HuH-7.5 (cell line): ENCODE measurements around the gene ZNF764.
A peak's percentile ranks its signal among the peaks of the same experiment; 100 is the strongest.
"Not testable (repeated sequence)": the region's sequence is repeated elsewhere in the genome, so short reads cannot be mapped to it uniquely, and the experiment has no call there.

Experiments
- DNase-seq: peaks from one replicate; pipeline ENCODE4 v3.0.0; 2011; ENCODE audit warnings: low spot score

ZNF764 gene

DNA sequence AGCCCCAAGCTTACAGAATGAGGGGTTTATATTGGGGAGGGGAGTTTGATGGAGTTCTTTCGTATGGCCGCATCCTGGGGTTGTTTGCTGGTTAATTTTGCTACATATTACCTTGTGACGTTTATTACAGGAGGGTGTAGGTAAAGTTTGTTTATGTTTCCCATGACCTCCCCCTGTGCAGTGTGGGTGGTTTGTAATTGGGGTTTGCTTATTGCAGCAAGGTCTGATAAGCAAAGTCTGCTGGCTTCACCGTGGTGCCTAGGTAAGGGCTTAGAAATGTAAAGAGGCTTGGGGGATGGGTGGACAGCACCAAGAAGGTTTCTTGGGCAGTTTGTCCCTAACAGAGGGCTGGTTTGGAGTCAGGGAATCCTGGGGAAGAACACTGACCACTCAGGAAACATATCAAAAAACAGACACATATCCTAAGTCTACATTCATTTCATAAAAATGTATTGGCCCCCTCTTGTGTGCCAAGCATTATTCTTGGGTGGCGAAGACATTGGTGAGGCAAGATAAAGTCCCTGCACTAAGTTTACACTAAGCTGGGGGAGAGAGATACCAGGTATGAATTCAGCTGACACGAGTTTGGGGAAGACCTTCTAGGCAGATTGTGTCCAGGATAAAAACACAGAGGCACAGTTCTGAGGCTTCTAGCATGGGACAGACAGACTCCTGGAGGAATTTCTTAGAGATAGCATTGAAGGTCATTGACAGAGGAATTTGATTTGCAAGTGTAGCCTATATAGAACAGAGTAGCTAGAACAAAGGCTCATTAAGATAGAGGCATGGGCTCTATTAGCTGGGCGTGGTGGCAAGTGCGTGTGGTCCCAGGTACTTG, 9.5 kb downstream of the ZNF764 start:
- DNase-seq: no peak

DNA sequence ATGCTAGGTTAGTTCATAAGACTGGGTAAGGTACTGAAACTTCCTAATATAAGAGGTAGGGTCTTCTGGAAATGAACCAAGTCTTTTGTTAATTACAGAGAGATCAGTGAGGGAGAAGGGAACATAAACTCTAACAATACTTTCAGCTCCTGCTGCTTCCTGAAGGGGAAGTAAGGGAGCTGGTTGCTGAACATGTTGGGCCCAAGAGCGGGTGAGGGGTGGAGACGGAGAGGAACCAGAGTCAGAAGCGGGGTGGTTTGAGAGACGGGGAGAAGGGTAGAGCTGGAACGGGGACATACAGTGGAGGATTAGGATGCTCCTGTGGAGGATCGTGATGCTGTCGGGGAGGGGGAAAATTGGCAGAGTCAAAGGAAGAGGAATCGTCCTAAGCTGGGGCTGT, 12.1 kb downstream of the ZNF764 start:
- DNase-seq: no peak

DNA sequence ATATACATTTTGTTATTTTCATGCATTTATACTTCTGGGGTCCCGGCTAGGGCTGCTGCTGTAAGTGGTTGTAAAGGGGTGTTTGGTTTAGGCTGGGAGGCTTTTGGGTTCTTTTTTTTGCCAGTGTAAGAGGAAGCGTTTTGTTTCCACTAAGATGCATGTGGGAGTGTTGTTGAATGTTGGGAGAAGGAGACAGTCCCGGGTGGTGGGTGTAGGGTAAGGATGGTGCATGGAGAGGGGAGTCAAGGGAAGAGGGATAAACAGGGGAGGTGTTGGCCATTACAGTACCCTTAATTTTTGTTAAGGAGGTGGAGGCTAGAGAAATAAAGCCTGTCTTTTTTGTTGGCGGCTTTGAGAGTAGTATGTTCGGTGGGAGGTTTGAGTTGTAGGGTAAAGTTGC, 15.1 kb downstream of the ZNF764 start:
- no peak for DNase-seq

DNA sequence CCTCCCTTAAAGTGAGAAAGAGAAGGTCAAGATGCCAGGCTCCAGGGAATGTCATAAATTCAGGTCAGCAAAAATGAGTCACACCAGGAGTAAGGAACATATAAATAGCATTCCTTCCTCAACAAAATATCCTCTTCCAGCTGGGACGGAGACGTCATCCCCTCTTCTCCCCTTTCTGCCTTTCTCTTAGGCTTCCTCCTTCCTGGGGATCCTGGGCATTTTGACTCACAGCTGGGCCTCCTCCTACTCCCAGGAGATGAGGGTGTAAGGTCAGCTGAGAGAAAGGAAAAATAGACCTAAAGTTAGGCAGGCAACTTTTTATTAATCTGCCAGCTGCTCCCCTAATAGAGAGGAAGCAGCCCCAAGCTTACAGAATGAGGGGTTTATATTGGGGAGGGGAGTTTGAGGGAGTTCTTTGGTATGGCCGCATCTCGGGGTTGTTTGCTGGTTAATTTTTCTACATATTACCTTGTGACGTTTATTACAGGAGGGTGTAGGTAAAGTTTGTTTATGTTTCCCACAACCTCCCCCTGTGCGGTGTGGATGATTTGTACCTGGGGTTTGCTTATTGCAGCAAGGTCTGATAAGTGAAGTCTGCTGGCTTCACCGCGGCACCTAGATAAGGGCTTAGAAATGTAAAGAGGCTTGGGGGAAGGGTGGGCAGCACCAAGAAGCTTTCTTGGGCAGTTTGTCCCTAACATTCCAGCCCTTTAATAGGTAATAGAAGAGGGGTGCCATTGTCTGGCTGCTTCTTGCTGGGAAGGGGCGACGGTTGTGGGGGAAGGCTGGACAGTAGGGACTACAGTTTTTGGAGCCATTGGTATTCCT, 16.5 kb downstream of the ZNF764 start:
- no peak for DNase-seq

DNA sequence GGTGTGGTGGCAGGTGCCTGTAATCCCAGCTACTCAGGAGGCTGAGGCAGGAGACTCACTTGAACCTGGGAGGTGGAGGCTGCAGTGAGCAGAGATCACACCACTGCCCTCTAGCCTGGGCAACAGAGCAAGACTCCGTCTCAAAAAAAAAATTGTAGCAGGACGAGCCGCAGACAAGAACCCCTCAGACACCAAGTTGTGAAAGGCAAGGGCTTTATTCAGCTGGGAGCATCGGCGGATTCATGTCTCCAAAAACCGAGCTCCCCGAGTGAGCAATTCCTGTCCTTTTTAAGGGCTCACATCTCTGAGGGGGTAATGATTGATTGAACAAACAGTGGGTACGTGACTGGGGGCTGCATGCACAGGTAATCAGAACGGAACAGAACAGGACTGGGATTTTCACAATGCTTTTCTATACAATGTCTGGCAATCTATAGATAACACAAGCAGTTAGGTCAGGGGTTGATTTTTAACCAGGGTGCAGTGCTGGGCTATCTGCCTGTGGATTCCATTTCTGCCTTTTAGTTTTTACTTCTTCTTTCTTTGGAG, 17.2 kb downstream of the ZNF764 start:
- DNase-seq: not testable (repeated sequence)

DNA sequence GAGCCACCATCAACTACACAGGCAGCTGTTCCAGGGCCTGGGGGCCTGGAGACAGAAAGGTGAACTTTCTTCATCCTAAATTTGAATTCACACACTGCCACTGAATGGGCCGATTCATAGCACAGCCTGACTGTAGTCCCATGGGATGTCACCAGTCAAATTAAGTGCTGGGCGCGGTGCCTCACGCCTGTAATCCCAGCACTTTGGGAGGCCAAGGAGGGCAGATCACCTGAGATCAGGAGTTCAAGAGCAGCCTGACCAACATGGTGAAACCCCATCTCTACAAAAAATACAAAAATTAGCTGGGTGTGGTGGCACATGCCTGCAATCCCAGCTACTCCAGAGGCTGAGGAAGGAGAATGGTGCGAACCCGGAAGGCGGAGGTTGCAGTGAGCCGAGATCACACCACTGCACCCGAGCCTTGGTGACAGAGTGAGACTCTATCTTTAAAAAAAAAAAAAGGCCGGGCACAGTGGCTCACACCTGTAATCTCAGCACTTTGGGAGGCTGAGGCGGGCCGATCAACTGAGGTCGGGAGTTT, 18.1 kb downstream of the ZNF764 start:
- not testable (repeated sequence) for DNase-seq

DNA sequence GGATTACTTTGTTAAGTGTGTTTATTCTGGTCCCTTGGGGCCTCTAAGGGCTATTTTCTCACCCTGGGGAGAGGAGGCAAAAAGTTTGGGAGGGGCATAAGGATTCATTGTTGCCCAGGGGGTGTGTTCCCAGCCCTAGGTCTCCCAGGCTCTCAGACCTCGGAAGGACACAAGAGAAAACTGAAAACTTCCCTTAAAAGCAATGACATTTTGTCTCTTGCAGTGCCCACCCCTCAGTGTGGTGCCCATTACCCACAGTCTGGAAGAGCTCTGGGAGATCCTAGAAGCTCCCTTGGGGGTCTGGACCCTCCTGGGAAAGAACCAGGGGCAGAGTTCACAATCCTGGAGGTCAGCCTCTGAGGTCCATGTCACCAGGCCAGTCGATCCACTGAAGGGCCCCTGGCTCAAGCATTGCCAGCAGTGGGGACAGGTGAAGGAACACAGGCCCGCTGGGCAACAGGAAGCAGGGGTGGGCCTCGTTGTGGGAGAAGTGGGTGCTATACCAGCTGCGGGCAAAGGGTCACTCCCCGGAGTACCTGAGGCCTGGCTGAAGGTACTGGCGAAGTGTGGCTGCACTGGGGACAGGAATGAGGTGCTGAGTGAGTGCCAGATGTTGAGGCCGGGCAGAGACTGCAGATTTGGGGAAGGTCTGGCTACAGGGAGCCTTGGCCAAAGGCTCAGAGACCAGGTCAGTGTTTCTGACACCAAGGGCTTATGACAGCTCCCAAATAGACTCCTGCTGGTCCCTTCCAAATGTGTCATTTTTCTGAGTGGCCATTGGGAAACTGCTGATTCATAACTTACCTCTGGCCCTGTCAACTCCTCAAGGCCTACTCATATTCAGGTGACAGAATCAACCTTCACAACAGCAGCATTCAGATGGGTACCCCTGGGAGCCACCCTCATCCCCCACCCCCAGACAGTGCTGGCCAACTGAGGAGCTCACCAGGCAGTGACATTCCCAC, 18.9 kb downstream of the ZNF764 start:
- no peak for DNase-seq

DNA sequence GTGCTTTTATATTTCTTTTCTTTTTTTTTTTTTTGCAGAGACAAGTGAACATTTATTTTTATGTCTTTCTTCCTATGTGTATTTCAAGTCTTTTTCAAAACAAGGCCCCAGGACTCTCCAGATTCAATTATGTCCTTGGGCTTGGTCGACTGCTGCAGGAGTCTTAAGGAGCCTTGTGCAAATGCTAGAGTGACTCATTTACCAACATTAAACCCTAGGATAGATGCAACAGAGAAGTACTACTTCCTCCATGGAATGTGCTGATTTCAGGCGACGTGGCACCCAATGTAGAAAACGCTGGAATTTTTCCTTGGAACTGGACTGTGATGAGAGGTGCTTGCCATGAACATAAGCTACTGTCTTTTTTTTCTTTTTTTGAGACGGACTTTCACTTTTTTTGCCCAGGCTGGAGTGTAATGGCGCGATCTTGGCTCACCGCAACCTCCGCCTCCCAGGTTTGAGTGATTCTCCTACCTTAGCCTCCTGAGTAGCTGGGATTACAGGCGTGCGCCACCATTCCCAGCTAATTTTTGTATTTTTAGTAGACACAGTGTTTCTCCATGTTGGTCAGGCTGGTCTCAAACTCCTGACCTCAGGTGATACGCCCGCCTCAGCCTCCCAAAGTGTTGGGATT, 21.7 kb downstream of the ZNF764 start:
- not testable (repeated sequence) for DNase-seq

DNA sequence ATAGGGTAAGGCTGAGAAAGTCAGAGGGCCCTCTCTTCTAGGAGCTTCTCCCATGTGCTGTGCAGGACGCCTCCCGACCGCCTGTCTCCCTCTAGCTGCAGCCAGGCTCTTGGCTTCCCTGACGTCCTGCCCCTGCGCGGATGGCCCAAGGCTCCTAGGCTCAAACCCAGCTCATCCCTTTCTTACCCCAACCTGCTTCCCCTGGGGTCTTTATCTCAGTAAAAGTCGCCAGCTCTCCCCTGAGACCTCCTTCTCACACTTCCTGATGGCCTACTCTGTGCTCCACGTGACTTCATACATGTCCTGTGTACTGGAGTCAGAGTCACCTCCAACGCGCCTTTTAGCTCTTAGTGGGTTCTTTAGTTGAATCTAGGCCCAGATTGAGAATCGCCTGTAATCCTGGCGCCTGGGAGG, 22.4 kb downstream of the ZNF764 start:
- peak; percentile 75 for DNase-seq

DNA sequence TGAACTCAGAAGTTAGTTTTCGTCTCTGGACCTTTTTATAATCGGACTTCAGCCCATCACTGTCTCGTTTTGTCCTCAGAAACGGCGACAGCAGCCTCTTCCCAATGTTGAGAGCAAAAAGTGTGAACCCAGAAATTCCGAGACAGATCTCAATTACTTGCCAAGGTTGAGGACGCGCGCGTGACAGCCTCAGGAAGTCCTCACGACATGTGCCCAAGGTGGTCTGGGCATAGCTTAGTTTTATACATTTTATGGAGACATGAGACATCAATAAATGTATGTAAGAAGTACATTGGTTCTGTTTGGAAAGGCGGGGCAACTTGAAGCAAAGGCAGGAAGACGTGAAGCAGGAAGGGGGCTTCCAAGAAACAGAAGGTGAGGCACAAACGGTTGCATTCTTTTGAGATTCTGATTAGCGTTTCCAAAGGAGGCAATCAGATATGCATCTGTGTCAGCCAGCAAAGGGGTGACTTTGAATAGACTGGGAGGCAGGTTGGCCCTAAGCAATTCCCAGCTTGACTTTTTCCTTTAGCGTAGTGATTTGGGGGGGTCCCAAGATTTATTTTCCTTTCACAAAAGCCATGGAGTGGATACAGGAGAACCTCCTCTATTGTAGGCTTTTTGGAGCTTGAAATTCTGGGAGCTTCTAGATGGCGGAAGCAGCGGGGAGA, 22.9 kb downstream of the ZNF764 start:
- DNase-seq: no peak

DNA sequence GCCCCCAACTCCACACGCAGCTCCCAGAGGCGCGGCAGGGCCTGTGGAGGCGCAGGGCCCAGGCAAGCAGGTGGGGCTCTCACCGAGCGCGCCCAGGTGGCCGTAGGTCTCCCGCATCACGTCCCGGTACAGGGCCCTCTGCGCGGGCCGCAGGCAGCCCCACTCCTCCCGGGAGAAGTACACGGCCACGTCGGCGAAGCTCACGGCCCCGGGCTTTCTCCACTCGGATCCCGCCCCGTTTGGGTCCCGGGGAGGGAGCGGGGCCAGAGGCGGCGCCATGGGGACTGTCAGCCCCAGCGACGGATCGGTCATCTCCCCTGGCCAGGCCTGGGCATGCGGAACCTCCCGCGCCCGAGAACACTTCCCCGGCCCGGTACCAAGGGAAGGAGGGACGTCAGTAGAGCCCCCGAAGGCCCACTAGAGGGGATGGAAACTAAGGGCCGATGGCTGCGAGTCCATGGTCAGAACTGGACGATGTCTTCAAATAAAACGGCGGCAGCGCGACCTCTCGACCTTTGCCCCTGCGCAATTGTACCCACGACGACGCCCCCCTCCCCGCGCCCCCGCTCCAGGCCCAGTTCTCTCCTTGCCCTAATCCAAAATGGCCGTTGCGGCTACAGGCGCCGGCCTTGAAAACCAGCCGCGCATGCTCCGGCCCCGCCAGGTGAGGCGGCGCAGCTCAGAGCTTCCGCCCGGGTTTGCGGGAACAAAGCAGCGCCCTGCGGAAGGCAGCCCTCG, 23.6 kb downstream of the ZNF764 start, which contains the start of gene ZNF747:
TSS of gene ZNF747 (minus strand) at position 491 of the 738 bp plus-strand sequence. CDS start at position 312, 179 bp downstream.
- DNase-seq: peak; percentile 81

DNA sequence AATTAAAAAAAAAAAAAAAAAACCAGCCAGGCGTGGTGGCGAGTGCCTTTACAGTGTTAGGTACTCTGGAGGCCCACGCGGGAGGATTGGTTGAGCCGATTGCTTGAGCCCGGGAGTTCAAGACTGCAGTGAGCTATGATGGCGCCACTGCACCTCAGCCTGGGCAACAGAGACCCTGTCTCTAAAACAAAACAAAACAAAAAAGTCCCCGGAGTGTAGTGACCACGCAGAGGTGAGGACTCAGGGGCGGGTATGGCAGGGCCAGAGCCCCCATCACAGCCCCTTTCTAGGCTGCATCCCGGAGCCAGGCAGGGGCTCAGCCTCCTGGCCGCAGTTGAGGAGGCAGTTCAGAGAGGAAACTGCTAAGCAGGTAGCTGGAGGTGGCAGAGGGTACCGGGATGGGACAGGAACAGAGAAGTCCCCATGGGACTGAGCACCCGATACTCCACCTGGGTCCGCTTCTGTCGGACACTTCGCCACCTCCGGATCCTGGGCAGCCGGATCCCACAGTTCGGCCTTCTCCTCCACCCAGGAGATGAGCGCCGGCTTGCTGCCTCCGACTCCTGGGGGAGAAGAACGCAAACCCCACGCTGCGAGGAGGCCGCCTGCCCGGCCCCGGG, 24.3 kb downstream of the ZNF764 start:
- no peak for DNase-seq

DNA sequence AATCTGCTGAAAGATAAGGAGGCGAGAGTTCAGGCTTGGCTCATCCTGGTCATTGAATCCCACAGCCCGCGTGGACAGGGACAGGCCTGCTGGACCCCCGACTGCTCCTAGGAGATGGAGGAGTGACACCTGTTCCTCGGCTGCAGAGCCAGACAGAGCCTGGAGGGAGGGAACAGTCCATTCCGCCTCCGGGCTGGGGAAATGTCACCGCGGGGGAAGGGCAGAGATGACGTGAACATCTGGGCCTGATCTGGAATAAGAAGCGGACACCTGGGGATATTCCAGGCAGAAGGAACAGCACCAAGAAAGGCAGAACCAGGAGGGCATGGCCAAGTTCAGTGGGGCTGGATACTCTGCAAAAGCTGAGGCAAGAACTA, 25.0 kb downstream of the ZNF764 start:
- DNase-seq: no peak

DNA sequence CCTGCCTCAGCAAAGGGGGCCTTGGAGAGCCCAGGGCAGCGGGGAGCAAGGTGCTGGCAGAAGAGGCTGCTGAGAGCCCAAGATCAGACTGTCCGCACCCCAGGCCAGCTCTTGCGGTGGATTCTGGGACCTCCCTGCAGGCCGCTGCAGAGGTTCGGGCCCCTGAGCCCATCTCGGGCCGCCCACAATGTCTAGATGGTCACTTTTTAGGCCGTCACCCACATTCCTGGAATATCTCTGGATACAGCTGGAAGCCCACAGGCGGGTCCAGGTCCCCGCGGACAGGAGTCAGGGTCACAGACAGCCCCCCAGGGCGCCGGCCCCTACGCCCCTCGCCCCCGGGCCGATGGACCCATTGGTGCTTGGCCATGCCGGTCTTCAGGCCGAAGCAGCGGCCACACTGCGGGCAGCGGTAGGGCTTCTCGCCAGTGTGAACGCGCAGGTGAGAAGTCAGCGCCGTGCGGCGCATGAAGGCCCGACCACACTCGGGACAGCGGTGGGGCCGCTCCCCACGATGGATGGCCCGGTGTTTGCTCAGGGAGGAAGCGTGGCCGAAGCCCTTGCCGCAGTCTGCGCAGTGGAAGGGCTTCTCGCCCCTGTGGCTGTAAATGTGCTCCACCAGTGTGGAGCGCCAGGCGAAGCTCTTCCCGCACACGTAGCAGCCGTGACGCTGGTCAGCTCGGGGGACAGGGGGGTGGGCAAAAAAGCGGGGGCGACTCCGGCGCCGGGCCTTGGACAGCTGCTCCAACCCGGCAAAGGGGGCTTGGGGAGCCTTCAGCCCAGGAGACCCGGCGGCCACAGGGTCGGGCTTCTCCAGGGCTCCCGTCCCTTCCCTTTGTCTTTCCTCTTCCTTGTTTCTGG, 25.7 kb downstream of the ZNF764 start:
- DNase-seq: no peak

DNA sequence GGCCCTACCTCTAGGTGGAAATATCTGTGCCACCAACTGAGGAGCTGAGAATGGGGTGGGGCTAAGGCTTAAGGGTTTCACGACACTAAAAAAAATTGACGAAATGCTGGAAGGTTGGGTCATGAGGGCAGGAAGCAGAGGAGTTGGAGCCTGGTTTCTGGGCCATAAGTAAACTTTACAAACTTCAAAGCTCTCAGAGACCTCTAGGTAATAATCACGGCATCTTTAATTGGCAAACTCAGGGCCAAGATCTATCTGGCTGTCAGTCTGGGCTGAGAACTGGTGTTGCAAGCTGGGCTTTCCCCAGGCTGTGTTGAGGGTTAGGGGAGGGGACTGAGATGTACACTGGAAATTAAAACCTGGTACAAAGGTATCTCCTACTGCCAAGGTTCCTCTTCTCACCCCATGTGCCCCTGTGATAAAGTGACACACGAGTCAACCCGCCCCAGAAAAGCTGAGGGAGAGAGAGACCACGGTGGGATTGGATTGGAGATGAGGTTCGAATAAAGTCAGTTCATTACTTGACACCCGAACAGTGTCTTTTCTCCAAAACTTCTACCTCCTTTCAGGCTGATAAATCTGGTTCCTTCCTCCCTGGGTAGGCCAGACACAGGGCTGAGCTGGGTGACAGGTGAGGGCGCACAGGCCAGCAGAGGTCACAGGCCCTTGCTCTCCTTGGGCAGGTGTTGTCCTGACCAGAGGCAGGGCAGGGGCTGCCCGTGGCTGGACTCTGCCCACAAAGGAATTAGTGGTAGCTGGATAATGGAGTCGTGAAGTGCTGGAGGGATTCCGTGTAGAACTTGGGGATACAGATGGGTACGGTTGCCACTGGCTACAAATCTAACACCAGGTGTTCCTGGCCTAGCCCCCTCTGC, 27.8 kb downstream of the ZNF764 start:
- DNase-seq: no peak

DNA sequence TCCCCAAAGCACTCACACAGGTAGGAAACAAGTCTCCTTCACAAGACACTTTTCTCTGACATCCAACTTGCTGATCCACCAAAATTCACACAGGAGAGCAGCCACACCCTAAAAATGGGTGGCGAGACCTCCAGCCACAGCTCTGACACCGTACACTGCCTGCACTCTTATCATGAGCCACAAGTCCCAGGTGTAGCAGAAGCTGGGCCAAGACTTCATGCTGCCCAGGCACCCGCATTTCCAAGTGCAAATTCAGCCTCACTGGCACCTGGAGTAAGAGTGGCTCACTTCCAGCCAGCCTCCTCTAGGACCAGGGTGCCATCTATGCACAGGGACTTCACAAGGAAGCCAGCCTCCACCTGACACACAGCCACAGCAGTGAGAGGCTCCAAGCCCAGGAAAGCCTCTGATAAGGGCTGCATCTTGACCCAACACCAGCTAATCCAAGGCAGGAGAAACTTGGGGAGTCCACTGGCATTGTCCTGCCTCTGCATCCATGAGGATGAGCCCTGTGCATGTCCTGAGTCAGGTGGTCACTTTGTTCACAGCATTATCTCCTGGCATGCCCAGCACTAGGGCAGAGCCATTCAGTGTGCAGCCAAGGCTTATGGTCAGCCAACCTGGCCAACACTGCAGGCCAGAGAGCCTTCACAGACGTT, 29.2 kb downstream of the ZNF764 start:
- DNase-seq: no peak
